Liver (tissue), 9 donors: Measurements from ENCODE around the gene UBL3. TPM values are rescaled to one million over a fixed set of nuclear protein-coding genes. Genes with fewer than 3 reads are reported as not detected.

Experiments used
- DNase-seq: peaks from one replicate; pipeline ENCODE4 v3.0.0-alpha.2; 2017; ENCODE audit warnings: low spot score
- H3K27ac ChIP-seq, 2 donors: one replicate each; pipeline ENCODE4 v1.7.0; 2013; ENCODE audit warnings: inconsistent platforms in 2 of 2, low read length in 2 of 2, control low read depth in 1 of 2, low read depth in 1 of 2, mild to moderate bottlenecking in 1 of 2
- H3K27me3 ChIP-seq, 4 donors: one replicate each; pipeline versions ENCODE4 v1.6.1 to v1.7.0; 2013; ENCODE audit warnings: low read length in 3 of 4, inconsistent platforms in 1 of 4, mild to moderate bottlenecking in 1 of 4, moderate library complexity in 1 of 4; ENCODE audit not compliant: control insufficient read depth in 4 of 4, insufficient read depth in 4 of 4
- H3K36me3 ChIP-seq, 4 donors: one replicate each; pipeline versions ENCODE4 v1.6.1 to v1.7.0; 2013; ENCODE audit warnings: low read length in 3 of 4, mild to moderate bottlenecking in 3 of 4, low read depth in 1 of 4, moderate library complexity in 1 of 4; ENCODE audit not compliant: control insufficient read depth in 4 of 4, insufficient read depth in 3 of 4
- H3K4me1 ChIP-seq, 4 donors: one replicate each; pipeline versions ENCODE4 v1.6.1 to v1.7.0; 2013; ENCODE audit warnings: low read length in 3 of 4, mild to moderate bottlenecking in 3 of 4, moderate library complexity in 1 of 4; ENCODE audit not compliant: control insufficient read depth in 4 of 4, insufficient read depth in 4 of 4
- H3K4me3 ChIP-seq, 3 donors: one replicate each; pipeline versions ENCODE4 v1.6.1 to v1.7.0; 2013; ENCODE audit warnings: low read length in 3 of 3, control low read depth in 1 of 3, low read depth in 1 of 3, mild to moderate bottlenecking in 1 of 3
- H3K9ac ChIP-seq, 2 donors: one replicate each; pipeline ENCODE4 v1.7.0; 2013; ENCODE audit warnings: low read length in 2 of 2, mild to moderate bottlenecking in 2 of 2, moderate library complexity in 2 of 2, control low read depth in 1 of 2, low read depth in 1 of 2
- H3K9me3 ChIP-seq, 4 donors: one replicate each; pipeline versions ENCODE4 v1.6.1 to v1.7.0; 2013; ENCODE audit warnings: low read length in 3 of 4; ENCODE audit not compliant: control insufficient read depth in 4 of 4
- CTCF ChIP-seq: fragments of 150-350 bp; IDR thresholded peaks from 2 replicates; pipeline ENCODE4 v1.5.1; 2017; ENCODE audit warnings: improper control_type of control experiment, low read depth, low read length; ENCODE audit not compliant: missing input control
- EGR1 ChIP-seq, 2 donors: IDR thresholded peaks; 2 replicates each; pipeline ENCODE4 v1.6.1; 2016 to 2018; ENCODE audit warnings: antibody characterized with exemption in 2 of 2, low read depth in 2 of 2
- FOXA1 ChIP-seq: IDR thresholded peaks from 2 replicates; pipeline ENCODE4 v1.6.1; 2016; ENCODE audit warnings: antibody characterized with exemption
- FOXA2 ChIP-seq: IDR thresholded peaks from 2 replicates; pipeline ENCODE4 v1.6.1; 2016; ENCODE audit warnings: antibody characterized with exemption
- GABPA ChIP-seq, 2 donors: IDR thresholded peaks in 1 of 2; conservative IDR thresholded peaks in 1 of 2; 2 replicates each; pipeline ENCODE4 v1.6.1; 2016; ENCODE audit warnings: antibody characterized with exemption in 2 of 2, mild to moderate bottlenecking in 1 of 2, moderate library complexity in 1 of 2
- HNF4A ChIP-seq, 2 donors: conservative IDR thresholded peaks; 2 replicates each; pipeline ENCODE4 v1.6.1; 2016; ENCODE audit warnings: antibody characterized with exemption in 2 of 2, mild to moderate bottlenecking in 2 of 2
- HNF4G ChIP-seq: IDR thresholded peaks from 2 replicates; pipeline ENCODE4 v1.6.1; 2016; ENCODE audit warnings: antibody characterized with exemption
- JUND ChIP-seq, 2 donors: IDR thresholded peaks; 2 replicates each; pipeline ENCODE4 v1.6.1; 2016; ENCODE audit warnings: antibody characterized with exemption in 2 of 2
- NR2F2 ChIP-seq: IDR thresholded peaks from 2 replicates; pipeline ENCODE4 v1.6.1; 2016; ENCODE audit warnings: antibody characterized with exemption
- RAD21 ChIP-seq, 2 donors: IDR thresholded peaks; 2 replicates each; pipeline ENCODE4 v1.6.1; 2016; ENCODE audit warnings: antibody characterized with exemption in 2 of 2, mild to moderate bottlenecking in 2 of 2
- RXRA ChIP-seq, 2 donors: IDR thresholded peaks; 2 replicates each; pipeline ENCODE4 v1.6.1; 2017 to 2018; ENCODE audit warnings: antibody characterized with exemption in 2 of 2, mild to moderate bottlenecking in 1 of 2
- SP1 ChIP-seq: IDR thresholded peaks from 2 replicates; pipeline ENCODE4 v1.6.1; 2018; ENCODE audit warnings: antibody characterized with exemption, mild to moderate bottlenecking
- TAF1 ChIP-seq: conservative IDR thresholded peaks from 2 replicates; pipeline ENCODE4 v1.6.1; 2016; ENCODE audit warnings: antibody characterized with exemption, mild to moderate bottlenecking
- YY1 ChIP-seq: IDR thresholded peaks from 2 replicates; pipeline ENCODE4 v1.6.1; 2016; ENCODE audit warnings: antibody characterized with exemption, mild to moderate bottlenecking
- ZBTB33 ChIP-seq: IDR thresholded peaks from 2 replicates; pipeline ENCODE4 v1.6.1; 2016; ENCODE audit warnings: antibody characterized with exemption
- WGBS: extraction: QIAGEN DNeasy Blood & Tissue Kit; methylation state at CpG from one replicate; pipeline ENCODE4 v1.1.7; 2013; 5-methylcytosine and 5-hydroxymethylcytosine counted together
- polyA plus RNA-seq, 2 donors: library from polyadenylated mRNA; stranded (reverse) in 1 of 2; unstranded in 1 of 2; fragments of 200-250 nt in 1 of 2; fragments of >200 nt in 1 of 2; fragmentation: Nextera tagmentation in 1 of 2; extraction: Ambion mirVana in 1 of 2; gene quantifications; one replicate each; pipeline versions ENCODE4 v1.2.1 to v1.2.3, GENCODE V29; 2013 to 2015
- total RNA-seq, 2 donors: library from RNA; depleted of rRNA; stranded (reverse); fragments of >200 nt; gene quantifications; one replicate each; pipeline ENCODE4 v1.2.3, GENCODE V29; 2014
- TF ChIP-seq, protein P1 (sequence below): IDR thresholded peaks from 2 replicates; pipeline ENCODE4 v1.6.1; 2016; ENCODE audit warnings: antibody characterized with exemption
- TF ChIP-seq, protein P2 (sequence below): IDR thresholded peaks from 2 replicates; pipeline ENCODE4 v1.6.1; 2016; ENCODE audit warnings: antibody characterized with exemption, mild to moderate bottlenecking
- TF ChIP-seq, protein P3 (sequence below): IDR thresholded peaks from 2 replicates; pipeline ENCODE4 v1.6.1; 2016; ENCODE audit warnings: antibody characterized with exemption
- donor health status: healthy.
- donor health status: healthy.
- donor health status: healthy.
- donor health status: healthy.
- donor health status: healthy.

Gene UBL3
- total RNA-seq (10 to 100 TPM; 15.7 to 21.3 TPM), polyA plus RNA-seq (10 to 100 TPM; 13.9 to 16.1 TPM)

DNA sequence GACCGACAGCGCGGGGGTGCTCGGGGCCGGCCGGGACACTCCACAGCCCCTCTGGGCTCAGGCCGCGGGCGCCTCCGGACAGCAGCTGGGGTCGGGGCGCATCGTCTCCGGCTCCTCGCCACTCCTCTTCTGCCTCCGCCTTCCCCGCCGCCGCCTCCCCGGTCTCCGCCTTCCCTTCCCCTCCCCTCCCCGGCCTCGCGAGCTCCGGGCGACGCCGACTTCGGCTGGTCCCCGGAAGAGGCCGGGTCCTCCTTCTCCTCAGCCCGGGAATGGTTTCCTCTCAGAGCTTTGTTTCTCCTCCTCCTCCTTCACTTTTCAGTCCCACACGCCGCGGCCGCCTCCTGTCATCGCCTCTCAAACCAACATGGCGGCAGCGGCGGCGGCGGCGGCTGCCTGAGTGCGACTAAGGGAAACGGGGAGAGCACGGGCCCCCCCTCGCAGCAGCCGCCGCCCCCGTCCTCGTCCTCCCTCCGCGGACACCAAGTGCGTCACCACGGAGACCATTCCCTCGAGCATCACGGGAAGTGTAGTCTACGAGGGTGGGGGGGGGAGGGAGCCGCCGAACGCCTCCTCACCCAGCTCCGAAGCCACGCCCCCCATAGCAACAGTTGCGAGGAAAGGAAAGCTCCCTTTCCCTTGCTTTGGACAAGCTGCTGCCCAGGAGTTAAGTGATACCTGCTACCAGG, at the start of gene UBL3:
Gene UBL3, minus strand, starts transcription at position 405 of the 686 bp plus-strand sequence. CDS start 1,079 bp downstream, outside the sequence.
- peak; percentile 93 for DNase-seq
- no peaks in the 10 kb centered on the region for H3K36me3 ChIP-seq
- peaks cover 0 to 16% (median 8%) of the 10 kb centered on the region in 4 donors for H3K4me1 ChIP-seq
- H3K4me3 ChIP-seq = peak within 1 kb of the TSS; percentile 81 to 90 (median 85)
- H3K27me3 ChIP-seq = no peaks in the 10 kb centered on the region
- peak within 1 kb of the TSS; percentile 91 to 98 for H3K9ac ChIP-seq
- WGBS = under 1% methylated on average over 64 of the region's 64 CpGs
- TF ChIP-seq, protein P1, sequence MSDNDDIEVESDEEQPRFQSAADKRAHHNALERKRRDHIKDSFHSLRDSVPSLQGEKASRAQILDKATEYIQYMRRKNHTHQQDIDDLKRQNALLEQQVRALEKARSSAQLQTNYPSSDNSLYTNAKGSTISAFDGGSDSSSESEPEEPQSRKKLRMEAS = no peak
- TF ChIP-seq CTCF = no peak
- TF ChIP-seq NR2F2 = no peak
- no peak for TF ChIP-seq FOXA1
- TF ChIP-seq EGR1 (IDR thresholded peaks at IDR 0.05; ENCODE audit: low read depth in 2 of 2) = peak; percentile 85 to 96
- TF ChIP-seq TAF1 = peak; percentile 96
- TF ChIP-seq, protein P2, sequence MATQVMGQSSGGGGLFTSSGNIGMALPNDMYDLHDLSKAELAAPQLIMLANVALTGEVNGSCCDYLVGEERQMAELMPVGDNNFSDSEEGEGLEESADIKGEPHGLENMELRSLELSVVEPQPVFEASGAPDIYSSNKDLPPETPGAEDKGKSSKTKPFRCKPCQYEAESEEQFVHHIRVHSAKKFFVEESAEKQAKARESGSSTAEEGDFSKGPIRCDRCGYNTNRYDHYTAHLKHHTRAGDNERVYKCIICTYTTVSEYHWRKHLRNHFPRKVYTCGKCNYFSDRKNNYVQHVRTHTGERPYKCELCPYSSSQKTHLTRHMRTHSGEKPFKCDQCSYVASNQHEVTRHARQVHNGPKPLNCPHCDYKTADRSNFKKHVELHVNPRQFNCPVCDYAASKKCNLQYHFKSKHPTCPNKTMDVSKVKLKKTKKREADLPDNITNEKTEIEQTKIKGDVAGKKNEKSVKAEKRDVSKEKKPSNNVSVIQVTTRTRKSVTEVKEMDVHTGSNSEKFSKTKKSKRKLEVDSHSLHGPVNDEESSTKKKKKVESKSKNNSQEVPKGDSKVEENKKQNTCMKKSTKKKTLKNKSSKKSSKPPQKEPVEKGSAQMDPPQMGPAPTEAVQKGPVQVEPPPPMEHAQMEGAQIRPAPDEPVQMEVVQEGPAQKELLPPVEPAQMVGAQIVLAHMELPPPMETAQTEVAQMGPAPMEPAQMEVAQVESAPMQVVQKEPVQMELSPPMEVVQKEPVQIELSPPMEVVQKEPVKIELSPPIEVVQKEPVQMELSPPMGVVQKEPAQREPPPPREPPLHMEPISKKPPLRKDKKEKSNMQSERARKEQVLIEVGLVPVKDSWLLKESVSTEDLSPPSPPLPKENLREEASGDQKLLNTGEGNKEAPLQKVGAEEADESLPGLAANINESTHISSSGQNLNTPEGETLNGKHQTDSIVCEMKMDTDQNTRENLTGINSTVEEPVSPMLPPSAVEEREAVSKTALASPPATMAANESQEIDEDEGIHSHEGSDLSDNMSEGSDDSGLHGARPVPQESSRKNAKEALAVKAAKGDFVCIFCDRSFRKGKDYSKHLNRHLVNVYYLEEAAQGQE = peak; percentile 93
- peak in 1 of 2 donors; percentile 41 for TF ChIP-seq JUND (IDR thresholded peaks at IDR 0.05)
- peak in 1 of 2 donors; percentile 66 for TF ChIP-seq GABPA (IDR thresholded peaks at IDR 0.05 in 1 of 2, conservative IDR thresholded peaks at IDR 0.05 in 1 of 2)
- peak; percentile 25 to 48 for TF ChIP-seq RAD21 (IDR thresholded peaks at IDR 0.05)
- peak; percentile 69 for TF ChIP-seq SP1
- no peak for TF ChIP-seq RXRA (IDR thresholded peaks at IDR 0.05)
- peak; percentile 98 for TF ChIP-seq YY1
- peak; percentile 86 for TF ChIP-seq ZBTB33
- no peak for TF ChIP-seq HNF4A (conservative IDR thresholded peaks at IDR 0.05)
- no peak for TF ChIP-seq FOXA2
- no peak for TF ChIP-seq HNF4G
- TF ChIP-seq, protein P3, sequence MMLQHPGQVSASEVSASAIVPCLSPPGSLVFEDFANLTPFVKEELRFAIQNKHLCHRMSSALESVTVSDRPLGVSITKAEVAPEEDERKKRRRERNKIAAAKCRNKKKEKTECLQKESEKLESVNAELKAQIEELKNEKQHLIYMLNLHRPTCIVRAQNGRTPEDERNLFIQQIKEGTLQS = no peak
- H3K9me3 ChIP-seq = no peaks in the 10 kb centered on the region
- H3K27ac ChIP-seq = peak within 1 kb of the TSS; percentile 100
